C1 segment of cervical spinal cord (tissue), 14 donors: ENCODE measurements around the gene FGF12.
A peak's percentile ranks its signal among the peaks of the same experiment; 100 is the strongest.

Experiments used
- DNase-seq, 14 donors: peaks; one replicate each; lab custom pipeline; 2025; lab: John Stamatoyannopoulos, UW

The FGF12 gene

DNA sequence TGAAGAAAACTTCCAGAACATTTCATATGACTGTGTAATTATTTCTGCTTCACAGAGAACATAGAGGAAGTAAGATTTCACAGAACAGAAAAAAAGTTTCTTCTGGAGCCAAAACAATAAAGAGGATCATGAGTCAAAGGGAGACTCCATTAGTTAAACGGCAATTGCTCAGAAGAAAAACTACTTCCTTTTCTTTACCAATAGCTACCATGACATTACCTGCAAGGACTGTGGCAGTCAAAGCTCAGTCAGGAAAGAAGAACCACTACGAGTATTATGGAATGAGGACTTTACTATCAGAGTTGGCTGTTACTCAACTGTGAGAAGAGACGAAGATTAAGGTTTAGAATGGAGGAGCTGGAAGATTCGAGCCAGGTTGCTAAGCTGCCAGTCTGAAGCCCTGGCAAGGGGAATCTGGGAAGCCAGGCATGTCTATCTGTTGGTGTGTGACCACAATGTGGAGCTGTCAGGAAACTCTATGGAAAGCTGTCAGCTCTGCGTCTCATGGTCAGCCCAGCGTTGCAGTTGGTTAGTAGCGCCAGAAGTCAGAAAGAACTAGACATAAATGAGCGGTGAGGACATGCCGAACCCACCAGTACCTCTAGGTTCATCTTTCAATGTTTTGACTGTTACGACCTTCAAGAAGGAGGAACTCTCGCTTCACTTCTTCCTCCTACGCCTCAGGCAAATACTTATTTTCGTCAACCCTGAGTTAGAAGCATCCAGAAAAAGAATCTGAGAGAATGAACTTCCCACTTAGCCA, 604.3 kb downstream of the FGF12 start:
- peak in 3 of 14 donors; percentile 0 to 9 (median 2) for DNase-seq

DNA sequence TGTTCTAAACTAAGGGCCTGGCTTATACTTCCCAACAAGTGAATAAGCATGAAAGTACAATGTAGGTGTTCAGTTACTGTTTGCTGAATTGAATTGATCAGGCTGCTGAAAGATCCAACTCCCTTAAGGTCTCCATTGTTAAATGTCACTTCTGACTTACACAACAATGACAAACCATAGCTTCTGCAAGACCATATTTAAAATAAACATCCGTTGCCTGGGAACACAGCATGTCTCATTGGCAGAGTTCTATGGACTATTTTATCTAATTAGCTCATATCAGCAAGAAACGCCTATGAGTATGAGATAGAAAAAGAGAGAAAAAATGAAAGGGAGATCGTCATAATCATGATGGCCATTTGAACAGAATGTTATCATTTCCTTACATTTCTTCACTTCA, 605.4 kb downstream of the FGF12 start:
- no peak for DNase-seq

DNA sequence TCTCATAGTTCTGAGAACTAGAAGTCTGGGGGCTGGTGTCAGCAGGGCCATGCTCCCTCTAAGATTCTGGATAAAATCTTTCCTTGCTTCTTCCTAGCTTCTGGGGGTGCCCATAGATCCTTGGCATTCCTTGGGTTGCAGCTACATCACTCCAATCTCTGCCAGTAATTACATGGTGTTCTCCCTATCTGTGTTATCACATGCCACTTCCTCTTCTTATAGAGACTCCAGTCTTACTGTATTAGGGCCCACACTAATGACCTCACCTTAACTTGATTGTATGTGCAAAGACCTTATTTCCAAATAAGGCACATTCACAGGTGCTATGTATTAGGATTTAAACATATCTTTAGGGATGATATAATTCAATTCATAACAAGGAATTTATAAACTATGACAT, 618.5 kb downstream of the FGF12 start:
- DNase-seq: no peak

DNA sequence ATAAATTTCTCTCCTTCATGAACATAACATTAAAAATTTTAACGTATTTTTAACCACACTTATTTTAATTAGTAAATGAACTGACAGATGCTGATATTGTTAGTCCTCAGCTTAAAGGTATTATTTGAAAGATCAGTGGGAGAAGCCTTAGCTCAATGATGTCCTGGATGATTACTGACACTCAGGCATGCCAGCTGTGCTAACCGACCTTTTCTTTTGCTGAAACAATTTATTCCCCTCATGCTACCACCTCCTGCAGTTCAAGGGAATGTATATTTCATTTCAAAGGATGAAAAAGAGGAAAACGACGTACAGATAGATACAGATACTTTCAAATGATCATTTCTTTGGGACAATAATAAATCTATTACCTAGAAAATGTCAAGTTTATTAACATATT, 620.8 kb downstream of the FGF12 start:
- no peak for DNase-seq

DNA sequence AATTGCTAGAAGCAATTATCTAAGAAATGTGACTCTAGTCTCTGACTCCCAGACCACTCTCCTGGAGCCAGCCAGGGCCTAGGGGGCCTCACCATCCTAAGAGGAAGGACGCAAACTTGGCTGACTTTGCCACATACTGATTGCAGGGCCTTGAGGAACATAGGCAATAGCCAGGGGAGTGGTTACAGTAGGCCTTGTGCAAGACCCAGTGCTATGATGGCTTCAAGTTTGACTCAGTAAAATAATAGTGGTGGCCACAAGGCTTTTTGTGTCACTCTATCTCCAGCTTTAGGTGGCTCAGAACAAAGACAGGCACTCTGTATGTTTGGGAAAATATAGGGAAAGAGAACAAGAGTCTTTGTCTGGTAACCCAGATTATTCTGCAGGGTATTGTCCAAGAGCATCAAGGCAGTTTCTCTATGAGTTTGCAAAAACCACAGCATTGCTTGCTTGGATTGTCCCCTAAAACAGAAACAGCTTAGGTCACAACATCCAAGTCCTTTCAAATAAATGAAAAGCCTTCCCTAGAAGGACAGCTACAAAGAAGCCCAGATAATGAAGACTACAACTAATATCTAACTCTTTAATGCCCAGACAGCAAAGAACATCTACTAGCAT, 634.8 kb downstream of the FGF12 start:
- no peak for DNase-seq

DNA sequence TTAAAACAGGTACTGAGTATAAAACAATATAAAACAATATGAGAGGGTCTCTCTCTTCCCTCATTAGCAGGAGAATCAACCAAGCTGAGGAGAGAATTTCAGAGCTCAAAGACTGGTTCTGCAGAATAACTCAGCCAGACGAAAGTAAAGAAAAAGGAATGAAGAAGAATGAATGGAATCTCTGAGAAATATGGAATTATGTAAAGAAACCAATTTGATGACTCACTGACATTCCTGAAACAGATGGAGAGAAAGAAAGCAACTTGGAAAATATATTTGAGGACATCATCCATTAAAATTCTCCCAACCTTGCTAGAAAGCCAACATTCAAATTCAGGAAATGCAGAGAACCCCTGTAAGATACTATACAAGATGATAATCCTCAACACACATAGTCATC, 635.5 kb downstream of the FGF12 start:
- no peak for DNase-seq

DNA sequence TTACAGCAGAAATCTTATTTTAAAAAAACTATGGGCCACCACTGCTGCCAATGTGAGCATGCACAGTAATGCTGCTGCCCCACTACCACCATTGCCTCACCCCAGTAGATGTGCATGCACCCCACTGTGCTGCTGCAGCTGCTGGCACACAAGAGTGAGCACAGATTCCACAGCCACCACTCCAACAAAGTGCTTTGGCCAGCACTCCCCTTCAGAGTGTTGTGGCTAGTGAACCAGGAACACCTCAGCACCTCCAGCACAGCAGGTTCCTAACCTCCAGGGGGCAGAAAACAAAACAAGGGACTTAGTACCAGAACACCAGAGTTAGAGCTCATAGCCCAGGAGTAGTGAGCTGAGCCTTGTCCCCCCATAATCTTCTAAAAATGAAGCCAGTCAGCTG, 636.8 kb downstream of the FGF12 start:
- no peak for DNase-seq
